Pancreas (tissue), 10 donors: ENCODE data around the gene P2RY12. TPM values are rescaled to one million over a fixed set of nuclear protein-coding genes. Genes with fewer than 3 reads are reported as not detected.
A peak's percentile ranks its signal among the peaks of the same experiment; 100 is the strongest.

Experiments
- ATAC-seq, 4 donors: fragments of 200-7000 bp; cut with Tn5 transposase; one replicate each; pipeline versions ENCODE4 v1.8.0 to v1.9.1; 2020; ENCODE audit warnings: mild to moderate bottlenecking in 4 of 4, moderate library complexity in 4 of 4
- DNase-seq, 6 donors: peaks; one replicate each; pipeline ENCODE4 v3.0.0-alpha.2; 2020
- FAIRE-seq: peaks from 2 replicates; lab custom pipeline; 2012; peaks lifted over from hg19 to GRCh38; lab: Jason Lieb, UNC
- H3K27ac ChIP-seq, 4 donors: fragments of 200-600 bp; sonication (generic); 1 replicate in 3 of 4; 2 replicates in 1 of 4; pipeline versions ENCODE4 v1.5.0 to v1.8.0; 2020
- H3K27me3 ChIP-seq, 4 donors: fragments of 200-600 bp; one replicate each; pipeline ENCODE4 v1.8.0; 2021
- H3K36me3 ChIP-seq, 3 donors: fragments of 200-600 bp; sonication (generic) in 1 of 3; one replicate each; pipeline versions ENCODE4 v1.5.0 to v1.8.0; 2020 to 2021
- H3K4me1 ChIP-seq, 3 donors: fragments of 200-600 bp; one replicate each; pipeline ENCODE4 v1.8.0; 2021
- H3K4me3 ChIP-seq, 4 donors: fragments of 200-600 bp; sonication (generic) in 2 of 4; one replicate each; pipeline versions ENCODE4 v1.5.0 to v1.8.0; 2020 to 2021
- H3K9me3 ChIP-seq, 4 donors: fragments of 200-600 bp; one replicate each; pipeline ENCODE4 v1.8.0; 2021
- CTCF ChIP-seq, 4 donors: fragments of 200-600 bp; sonication (generic) in 3 of 4; IDR thresholded peaks; one replicate each; pipeline versions ENCODE4 v1.5.0 to v1.8.0; 2021; ENCODE audit warnings: antibody characterized with exemption in 4 of 4
- WGBS, 2 donors: extraction: QIAGEN DNeasy Blood & Tissue Kit; methylation state at CpG; one replicate each; pipeline ENCODE4 v1.1.7; 2013; 5-methylcytosine and 5-hydroxymethylcytosine counted together
- intact Hi-C, 3 donors: fragments of 100-400 bp; cut with DNase I; formaldehyde crosslinking; loops; one replicate each; pipeline versions ENCODE4 v1.11.1 to v1.14.2; 2022
- polyA plus RNA-seq, 2 donors: library from polyadenylated mRNA; stranded (reverse); fragments of 200-250 nt; gene quantifications; one replicate each; pipeline ENCODE4 v1.2.3, GENCODE V29; 2013
- total RNA-seq, 6 donors: library from RNA; stranded (reverse); fragmentation: NEBNext Ultra II Directional in 4 of 6; extraction: Animal tissue kit (Norgen Biotek cat#: 25700) in 4 of 6; gene quantifications; one replicate each; pipeline versions ENCODE4 v1.2.1 to v1.2.4, GENCODE V29; 2021 to 2023
- donor health status: healthy with polysubstance abuse.
- donor health status: DM: no; HTN: no; CAD: no; lungs with moderate emphysema.
- donor health status: DM: no; HTN: no; CAD: no.
- donor health status: control.
- donor health status: control.
- donor health status: Bipolar disorder and iron deficiency.
- donor health status: DM: yes; HTN: yes; CAD: no.
- donor health status: DM: no; HTN: no; CAD: no.
- donor health status: DM: no; HTN: no; CAD: no.
- donor health status: DM: yes; HTN: yes; CAD: no.

P2RY12 gene
- total and polyA plus RNA-seq, 8 donors: 0.19 to 3.0 (median 0.33) TPM; not detected in 1

DNA sequence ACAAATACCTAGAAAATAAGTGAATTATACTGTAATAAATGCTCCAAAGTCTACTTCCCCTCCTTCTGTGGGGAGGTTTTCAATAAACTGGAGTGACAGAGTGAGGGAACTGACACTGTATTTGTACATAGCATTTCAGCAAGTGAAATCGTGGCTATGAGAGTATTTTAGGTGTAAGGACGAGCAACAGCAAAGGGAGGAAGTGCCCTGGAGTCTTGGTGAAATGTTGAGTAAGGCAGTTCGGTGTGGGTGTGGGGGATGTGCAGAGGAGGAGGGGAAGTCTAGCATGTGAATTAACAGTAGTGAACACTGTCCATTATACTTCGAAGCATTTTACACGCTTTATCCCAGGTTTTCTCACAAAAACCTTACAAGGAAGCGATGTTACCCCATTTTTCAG, 37.1 kb downstream of the P2RY12 start:
- Histone ChIP-seq H3K4me1 (no peaks in the 10 kb centered on the region), H3K27ac (no peak overlapping the region), H3K4me3 (no peak overlapping the region), H3K36me3 (no peaks in the 10 kb centered on the region), H3K9me3 (no peaks in the 10 kb centered on the region), H3K27me3 (no peaks in the 10 kb centered on the region)
- TF ChIP-seq CTCF (IDR thresholded peaks at IDR 0.05): no peak
- no peak for FAIRE-seq
- peak in 2 of 4 donors; percentile 74 to 78 for ATAC-seq
- peak in 1 of 6 donors; percentile 40 for DNase-seq
- 69 to 78% methylated on average over 6 of the region's 6 CpGs for WGBS, 2 donors
- intact Hi-C loops: no loop called here

DNA sequence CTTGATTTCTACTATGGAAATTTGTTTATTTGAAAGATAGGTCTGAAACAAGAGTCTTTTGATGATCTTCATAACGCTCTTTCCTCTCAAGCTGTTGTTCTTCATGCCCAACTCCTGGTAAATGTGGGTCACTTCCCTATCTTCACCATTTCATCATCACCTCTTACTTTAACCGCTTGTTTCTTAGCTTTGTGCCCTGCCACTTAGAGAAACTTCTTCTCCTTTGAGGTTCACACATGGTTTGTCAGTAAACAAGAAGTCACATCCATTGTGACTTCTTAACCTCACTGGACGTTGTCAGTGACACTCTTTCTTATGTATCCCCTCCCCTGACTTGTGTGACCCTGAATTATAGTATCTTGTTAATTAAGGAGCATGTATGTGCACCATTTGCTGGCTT, 38.3 kb downstream of the P2RY12 start:
- FAIRE-seq: no peak

DNA sequence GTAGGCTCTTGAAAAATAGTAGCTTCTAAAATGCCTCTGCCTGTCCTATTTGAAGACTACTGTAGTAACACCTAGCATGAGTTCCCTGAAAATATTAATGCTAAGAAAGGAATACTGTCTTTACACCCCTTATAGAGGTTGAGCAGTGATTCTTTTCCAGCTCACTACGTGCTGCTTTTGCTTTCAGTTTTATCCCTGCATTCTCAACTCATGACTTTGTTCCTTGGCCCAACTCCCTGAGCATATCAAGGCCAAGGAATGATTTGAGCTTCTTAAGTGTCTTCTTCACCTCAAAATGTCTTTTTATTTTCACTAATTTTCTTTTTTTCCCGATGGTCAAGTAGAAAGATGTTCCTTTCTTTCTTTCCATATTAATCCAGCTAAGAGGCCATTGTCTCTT, 38.7 kb downstream of the P2RY12 start:
- H3K27ac ChIP-seq: no peak overlapping the region
- WGBS, 2 donors: 61 to 63% methylated on average over 2 of the region's 2 CpGs

More for the DNA sequence above, 38.3 kb downstream of the P2RY12 start:
- no peak for TF ChIP-seq CTCF (IDR thresholded peaks at IDR 0.05)
- Histone ChIP-seq H3K4me3 (no peak overlapping the region), H3K4me1 (no peaks in the 10 kb centered on the region), H3K27ac (peak overlapping the region in 1 of 4 donors; percentile 4), H3K36me3 (no peaks in the 10 kb centered on the region), H3K27me3 (no peaks in the 10 kb centered on the region), H3K9me3 (no peaks in the 10 kb centered on the region)
- ATAC-seq (peak in 2 of 4 donors; percentile 50 to 69), DNase-seq (no peak)
- intact Hi-C loops: no loop called here
- 74 to 79% methylated on average over 3 of the region's 3 CpGs for WGBS, 2 donors

GRCh38 chr3:151331696-151332095, 52.9 kb downstream of the P2RY12 start:
- intact Hi-C loops: no loop called here

More for the DNA sequence above, 38.7 kb downstream of the P2RY12 start:
- Histone ChIP-seq H3K27me3 (no peaks in the 10 kb centered on the region), H3K9me3 (no peaks in the 10 kb centered on the region), H3K4me3 (no peak overlapping the region), H3K4me1 (no peaks in the 10 kb centered on the region), H3K36me3 (no peaks in the 10 kb centered on the region)
- ATAC-seq (peak in 2 of 4 donors; percentile 47 to 67), DNase-seq (no peak), FAIRE-seq (no peak)
- TF ChIP-seq CTCF (IDR thresholded peaks at IDR 0.05): no peak
- intact Hi-C loops: no loop called here

More at GRCh38 chr3:151331696-151332095, 52.9 kb downstream of the P2RY12 start:
- H3K36me3 ChIP-seq: no peaks in the 10 kb centered on the region
- FAIRE-seq: no peak
- no peaks in the 10 kb centered on the region for H3K9me3 ChIP-seq
- WGBS, 2 donors: 51 to 53% methylated on average over 2 of the region's 2 CpGs
- H3K4me1 ChIP-seq: no peaks in the 10 kb centered on the region
- TF ChIP-seq CTCF (IDR thresholded peaks at IDR 0.05): no peak
- no peak overlapping the region for H3K27ac ChIP-seq
- no peak for DNase-seq
- no peak for ATAC-seq
- no peak overlapping the region for H3K4me3 ChIP-seq
- H3K27me3 ChIP-seq: no peaks in the 10 kb centered on the region
